GM19239 (cell line): Measurements from ENCODE around the gene HEG1.
A peak's percentile ranks its signal among the peaks of the same experiment; 100 is the strongest.

Experiments used
- DNase-seq: peaks from one replicate; pipeline ENCODE4 v3.0.0; 2011; ENCODE audit warnings: low spot score; ENCODE audit not compliant: insufficient read length
- FAIRE-seq: peaks from 2 replicates; lab custom pipeline; 2011; peaks lifted over from hg19 to GRCh38; lab: Jason Lieb, UNC

Gene HEG1

DNA sequence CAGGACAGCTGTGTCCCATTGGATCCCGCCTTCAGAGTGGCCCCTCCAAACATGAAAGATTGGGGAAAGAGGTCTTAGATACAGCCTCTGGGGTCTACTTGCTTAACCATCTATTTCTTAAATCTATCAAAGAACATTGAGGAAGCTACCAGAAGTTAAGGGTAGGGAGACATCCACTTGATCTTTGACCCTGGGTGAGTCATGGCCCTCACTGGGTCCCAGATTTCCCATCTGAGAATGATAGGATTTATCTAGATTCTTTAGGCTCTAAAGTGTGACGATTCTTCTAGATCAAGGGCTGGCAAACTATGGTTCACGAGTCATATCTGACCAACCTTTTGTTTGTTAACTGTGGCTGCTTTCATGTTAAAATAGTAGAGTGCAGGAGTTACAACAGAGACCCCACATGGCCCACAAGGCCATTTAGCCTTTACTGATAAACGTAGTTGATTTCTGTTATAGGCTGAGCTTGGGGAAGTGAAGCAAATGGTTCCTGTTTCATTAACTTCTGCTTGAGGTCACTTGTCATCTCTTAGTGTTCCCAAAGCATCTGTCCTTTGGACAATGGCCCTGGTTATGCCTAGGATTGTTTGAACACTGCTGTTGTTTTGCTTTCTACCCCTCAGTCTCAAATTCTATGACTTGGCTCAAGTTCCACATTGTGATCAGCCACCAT lies 129.2 kb downstream of the HEG1 start:
- FAIRE-seq (peak; percentile 49), DNase-seq (no peak)

DNA sequence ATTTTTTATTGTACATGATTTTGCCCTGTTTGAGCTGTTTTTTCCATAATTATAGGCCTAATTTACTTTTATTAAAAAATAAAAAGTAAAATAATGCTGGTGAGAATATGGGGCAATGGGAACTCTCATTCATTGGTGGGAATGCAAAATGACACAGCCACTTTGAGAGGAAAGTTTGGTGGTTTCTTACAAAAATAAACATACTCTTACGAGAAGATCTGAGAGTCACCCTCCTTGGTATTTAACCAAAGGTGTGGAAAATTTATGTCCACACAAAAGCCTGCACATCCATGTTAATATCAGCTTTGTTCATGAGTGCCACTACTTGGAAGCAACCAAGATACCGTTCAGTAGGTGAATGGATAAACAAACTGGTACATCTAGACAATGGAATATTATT lies 131.1 kb downstream of the HEG1 start:
- FAIRE-seq = no peak

DNA sequence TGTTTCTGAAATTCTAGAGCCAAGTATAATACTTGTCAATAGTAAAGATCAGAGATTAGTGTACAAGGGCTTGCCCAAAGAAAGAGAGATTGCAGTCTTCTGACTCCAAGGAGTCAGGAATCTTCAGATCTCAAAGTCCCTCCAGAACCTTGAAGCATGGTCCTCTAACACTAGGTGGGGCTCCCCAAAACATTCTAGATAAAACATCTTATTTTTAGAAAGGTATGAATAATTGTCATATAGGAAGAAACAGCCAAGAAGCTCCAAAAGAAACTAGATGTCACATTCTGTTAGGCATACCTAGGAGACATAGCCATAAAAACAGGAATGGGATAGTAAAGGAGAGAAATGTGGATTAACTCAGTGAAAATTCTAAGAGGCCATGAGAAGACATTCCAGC lies 132.0 kb downstream of the HEG1 start:
- no peak for DNase-seq
- no peak for FAIRE-seq

More for the DNA sequence above, 131.1 kb downstream of the HEG1 start:
- no peak for DNase-seq

DNA sequence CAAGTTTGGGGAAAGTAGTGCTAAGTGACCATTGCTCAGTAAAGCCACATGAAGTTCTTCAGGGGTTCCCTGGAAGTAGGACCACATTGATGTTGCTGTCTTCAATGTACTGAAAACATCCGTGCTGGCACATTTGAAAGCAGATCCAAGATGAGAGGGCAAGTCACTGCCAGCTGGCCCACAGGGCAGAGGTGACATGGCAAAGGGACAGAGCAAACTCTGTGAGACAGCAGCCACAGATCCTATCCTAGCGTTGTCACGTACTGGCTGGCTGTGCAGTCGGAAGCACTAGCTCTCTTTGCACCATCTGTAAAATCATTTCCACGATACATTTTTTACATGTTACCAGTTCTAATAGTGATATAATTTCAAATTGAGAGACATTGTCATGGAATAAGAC lies 135.1 kb downstream of the HEG1 start:
- DNase-seq (no peak), FAIRE-seq (no peak)

DNA sequence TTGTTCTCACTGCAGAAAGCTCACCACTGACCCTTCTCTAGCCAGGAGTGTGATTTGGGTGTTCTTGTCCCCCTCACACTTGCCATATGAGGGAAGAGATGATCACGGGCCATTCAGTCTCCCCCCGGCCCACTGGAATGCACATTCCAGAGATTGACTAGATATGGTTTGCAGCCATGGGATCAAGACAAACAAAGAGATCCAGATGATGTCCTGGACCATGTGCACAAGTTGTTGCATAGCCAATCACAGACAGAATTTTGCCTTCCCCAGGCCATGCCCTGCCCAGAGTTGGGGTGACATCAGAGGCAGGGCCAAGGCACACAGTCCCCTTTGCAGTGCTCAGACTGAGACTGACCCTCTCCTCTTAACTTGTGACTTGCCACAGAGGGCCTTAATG lies 136.0 kb downstream of the HEG1 start:
- no peak for DNase-seq
- no peak for FAIRE-seq

DNA sequence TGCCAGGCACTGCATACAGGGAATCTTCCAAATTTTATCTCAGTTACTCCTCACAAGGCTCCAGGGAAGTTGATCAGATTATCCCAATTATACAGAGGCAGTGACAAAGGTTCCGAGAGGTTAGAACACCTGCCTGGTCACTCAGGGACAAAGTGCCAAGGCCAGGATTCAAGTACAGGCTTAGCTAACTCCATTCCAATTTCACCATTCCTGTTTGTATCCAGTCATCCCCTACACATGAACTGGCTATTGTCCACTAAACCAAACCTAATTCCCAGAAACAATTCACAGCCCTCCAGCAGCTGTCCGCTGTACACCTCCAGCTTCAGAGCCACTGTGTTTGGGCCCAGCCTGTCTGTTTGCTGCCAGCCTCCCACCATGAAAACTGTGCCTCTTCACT lies 137.3 kb downstream of the HEG1 start:
- no peak for FAIRE-seq
- no peak for DNase-seq

DNA sequence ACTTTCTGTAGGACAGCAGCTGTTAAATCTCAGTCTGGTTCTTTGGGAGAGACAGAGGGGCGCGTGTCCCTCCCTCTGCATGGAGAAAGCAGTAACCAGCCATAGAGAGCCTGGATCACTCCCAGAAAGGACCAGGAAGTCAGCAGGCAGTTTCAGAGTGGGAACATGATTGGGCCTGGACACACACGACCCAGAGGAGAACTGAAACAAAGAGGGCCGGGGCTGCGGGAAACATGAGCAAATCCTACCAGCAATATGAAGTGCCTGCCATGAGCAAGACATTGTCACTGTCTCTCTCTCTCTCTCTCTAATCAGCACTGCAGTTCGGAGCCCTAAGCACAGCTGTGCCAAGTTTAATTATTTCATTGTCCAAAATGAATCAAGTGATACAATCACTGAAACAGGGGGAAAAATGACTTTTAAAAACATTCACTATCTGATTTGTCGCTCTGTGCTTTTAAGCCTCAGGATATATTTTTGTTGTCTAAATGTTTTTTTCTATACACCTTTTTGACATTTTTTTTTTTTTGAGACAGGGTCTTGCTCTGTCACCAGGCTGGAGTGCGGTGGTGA lies 138.9 kb downstream of the HEG1 start:
- FAIRE-seq (no peak), DNase-seq (no peak)
